Liver (tissue), 9 donors: ENCODE measurements around the gene LDB3. TPM values are rescaled to one million over a fixed set of nuclear protein-coding genes. Genes with fewer than 3 reads are reported as not detected.

Experiments
- DNase-seq: peaks from one replicate; pipeline ENCODE4 v3.0.0-alpha.2; 2017; ENCODE audit warnings: low spot score
- H3K27ac ChIP-seq, 2 donors: one replicate each; pipeline ENCODE4 v1.7.0; 2013; ENCODE audit warnings: inconsistent platforms in 2 of 2, low read length in 2 of 2, control low read depth in 1 of 2, low read depth in 1 of 2, mild to moderate bottlenecking in 1 of 2
- H3K27me3 ChIP-seq, 4 donors: one replicate each; pipeline versions ENCODE4 v1.6.1 to v1.7.0; 2013; ENCODE audit warnings: low read length in 3 of 4, inconsistent platforms in 1 of 4, mild to moderate bottlenecking in 1 of 4, moderate library complexity in 1 of 4; ENCODE audit not compliant: control insufficient read depth in 4 of 4, insufficient read depth in 4 of 4
- H3K36me3 ChIP-seq, 4 donors: one replicate each; pipeline versions ENCODE4 v1.6.1 to v1.7.0; 2013; ENCODE audit warnings: low read length in 3 of 4, mild to moderate bottlenecking in 3 of 4, low read depth in 1 of 4, moderate library complexity in 1 of 4; ENCODE audit not compliant: control insufficient read depth in 4 of 4, insufficient read depth in 3 of 4
- H3K4me1 ChIP-seq, 4 donors: one replicate each; pipeline versions ENCODE4 v1.6.1 to v1.7.0; 2013; ENCODE audit warnings: low read length in 3 of 4, mild to moderate bottlenecking in 3 of 4, moderate library complexity in 1 of 4; ENCODE audit not compliant: control insufficient read depth in 4 of 4, insufficient read depth in 4 of 4
- H3K4me3 ChIP-seq, 3 donors: one replicate each; pipeline versions ENCODE4 v1.6.1 to v1.7.0; 2013; ENCODE audit warnings: low read length in 3 of 3, control low read depth in 1 of 3, low read depth in 1 of 3, mild to moderate bottlenecking in 1 of 3
- H3K9ac ChIP-seq, 2 donors: one replicate each; pipeline ENCODE4 v1.7.0; 2013; ENCODE audit warnings: low read length in 2 of 2, mild to moderate bottlenecking in 2 of 2, moderate library complexity in 2 of 2, control low read depth in 1 of 2, low read depth in 1 of 2
- H3K9me3 ChIP-seq, 4 donors: one replicate each; pipeline versions ENCODE4 v1.6.1 to v1.7.0; 2013; ENCODE audit warnings: low read length in 3 of 4; ENCODE audit not compliant: control insufficient read depth in 4 of 4
- ATF3 ChIP-seq: IDR thresholded peaks from 2 replicates; pipeline ENCODE4 v1.6.1; 2016; ENCODE audit warnings: antibody characterized with exemption
- EGR1 ChIP-seq, 2 donors: IDR thresholded peaks; 2 replicates each; pipeline ENCODE4 v1.6.1; 2016 to 2018; ENCODE audit warnings: antibody characterized with exemption in 2 of 2, low read depth in 2 of 2
- FOXA1 ChIP-seq: IDR thresholded peaks from 2 replicates; pipeline ENCODE4 v1.6.1; 2016; ENCODE audit warnings: antibody characterized with exemption
- FOXA2 ChIP-seq: IDR thresholded peaks from 2 replicates; pipeline ENCODE4 v1.6.1; 2016; ENCODE audit warnings: antibody characterized with exemption
- GABPA ChIP-seq, 2 donors: IDR thresholded peaks in 1 of 2; conservative IDR thresholded peaks in 1 of 2; 2 replicates each; pipeline ENCODE4 v1.6.1; 2016; ENCODE audit warnings: antibody characterized with exemption in 2 of 2, mild to moderate bottlenecking in 1 of 2, moderate library complexity in 1 of 2
- HNF4A ChIP-seq, 2 donors: conservative IDR thresholded peaks; 2 replicates each; pipeline ENCODE4 v1.6.1; 2016; ENCODE audit warnings: antibody characterized with exemption in 2 of 2, mild to moderate bottlenecking in 2 of 2
- HNF4G ChIP-seq: IDR thresholded peaks from 2 replicates; pipeline ENCODE4 v1.6.1; 2016; ENCODE audit warnings: antibody characterized with exemption
- JUND ChIP-seq, 2 donors: IDR thresholded peaks; 2 replicates each; pipeline ENCODE4 v1.6.1; 2016; ENCODE audit warnings: antibody characterized with exemption in 2 of 2
- NR2F2 ChIP-seq: IDR thresholded peaks from 2 replicates; pipeline ENCODE4 v1.6.1; 2016; ENCODE audit warnings: antibody characterized with exemption
- RAD21 ChIP-seq, 2 donors: IDR thresholded peaks; 2 replicates each; pipeline ENCODE4 v1.6.1; 2016; ENCODE audit warnings: antibody characterized with exemption in 2 of 2, mild to moderate bottlenecking in 2 of 2
- RXRA ChIP-seq, 2 donors: IDR thresholded peaks; 2 replicates each; pipeline ENCODE4 v1.6.1; 2017 to 2018; ENCODE audit warnings: antibody characterized with exemption in 2 of 2, mild to moderate bottlenecking in 1 of 2
- SP1 ChIP-seq: IDR thresholded peaks from 2 replicates; pipeline ENCODE4 v1.6.1; 2018; ENCODE audit warnings: antibody characterized with exemption, mild to moderate bottlenecking
- TAF1 ChIP-seq: conservative IDR thresholded peaks from 2 replicates; pipeline ENCODE4 v1.6.1; 2016; ENCODE audit warnings: antibody characterized with exemption, mild to moderate bottlenecking
- YY1 ChIP-seq: IDR thresholded peaks from 2 replicates; pipeline ENCODE4 v1.6.1; 2016; ENCODE audit warnings: antibody characterized with exemption, mild to moderate bottlenecking
- WGBS: extraction: QIAGEN DNeasy Blood & Tissue Kit; methylation state at CpG from one replicate; pipeline ENCODE4 v1.1.7; 2013; 5-methylcytosine and 5-hydroxymethylcytosine counted together
- polyA plus RNA-seq, 2 donors: library from polyadenylated mRNA; stranded (reverse) in 1 of 2; unstranded in 1 of 2; fragments of 200-250 nt in 1 of 2; fragments of >200 nt in 1 of 2; fragmentation: Nextera tagmentation in 1 of 2; extraction: Ambion mirVana in 1 of 2; gene quantifications; one replicate each; pipeline versions ENCODE4 v1.2.1 to v1.2.3, GENCODE V29; 2013 to 2015
- total RNA-seq, 2 donors: library from RNA; depleted of rRNA; stranded (reverse); fragments of >200 nt; gene quantifications; one replicate each; pipeline ENCODE4 v1.2.3, GENCODE V29; 2014
- TF ChIP-seq, protein P1 (sequence below): IDR thresholded peaks from 2 replicates; pipeline ENCODE4 v1.6.1; 2016; ENCODE audit warnings: antibody characterized with exemption, mild to moderate bottlenecking
- TF ChIP-seq, protein P2 (sequence below): fragments of 150-350 bp; IDR thresholded peaks from 2 replicates; pipeline ENCODE4 v1.5.1; 2017; ENCODE audit warnings: improper control_type of control experiment, low read depth, low read length; ENCODE audit not compliant: missing input control
- TF ChIP-seq, protein P3 (sequence below): IDR thresholded peaks from 2 replicates; pipeline ENCODE4 v1.6.1; 2016; ENCODE audit warnings: antibody characterized with exemption
- TF ChIP-seq, protein P4 (sequence below): IDR thresholded peaks from 2 replicates; pipeline ENCODE4 v1.6.1; 2016; ENCODE audit warnings: antibody characterized with exemption
- donor health status: healthy.
- donor health status: healthy.
- donor health status: healthy.
- donor health status: healthy.
- donor health status: healthy.

Gene LDB3
- total and polyA plus RNA-seq, 4 donors, result 0.09 to 0.42 (median 0.15) TPM; not detected in 1

DNA sequence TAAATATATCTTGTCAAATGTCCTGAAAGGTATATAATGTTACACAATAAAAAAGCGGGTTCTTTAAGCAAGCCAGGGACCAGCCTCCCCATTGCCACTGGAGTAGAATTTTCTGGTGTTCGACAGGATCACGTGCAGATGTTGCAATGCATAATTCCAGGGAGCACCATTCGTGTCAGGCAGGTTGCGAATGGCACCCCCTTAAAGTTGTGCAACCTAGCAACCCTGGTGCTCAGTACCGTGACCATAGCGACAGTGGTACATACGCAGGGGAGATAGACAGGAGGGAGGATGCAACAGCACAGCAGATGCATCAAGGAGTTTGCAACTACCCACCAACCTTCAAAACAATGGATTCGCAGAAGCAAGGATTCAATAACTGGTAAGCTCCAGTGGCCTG is 81.5 kb downstream of the LDB3 start:
- 93% methylated on average over 9 of the region's 9 CpGs for WGBS
- Histone ChIP-seq H3K9me3 (no peaks in the 10 kb centered on the region), H3K27ac (no peak overlapping the region), H3K4me3 (no peak overlapping the region), H3K36me3 (no peaks in the 10 kb centered on the region), H3K27me3 (no peaks in the 10 kb centered on the region), H3K4me1 (peaks cover 0 to 2% (median 0%) of the 10 kb centered on the region in 4 donors), H3K9ac (no peak overlapping the region)
- TF ChIP-seq HNF4A (conservative IDR thresholded peaks at IDR 0.05) (no peak), ATF3 (no peak), JUND (IDR thresholded peaks at IDR 0.05) (no peak), RXRA (IDR thresholded peaks at IDR 0.05) (no peak), RAD21 (IDR thresholded peaks at IDR 0.05) (no peak), FOXA2 (no peak), TAF1 (no peak)
- TF ChIP-seq, protein P1, sequence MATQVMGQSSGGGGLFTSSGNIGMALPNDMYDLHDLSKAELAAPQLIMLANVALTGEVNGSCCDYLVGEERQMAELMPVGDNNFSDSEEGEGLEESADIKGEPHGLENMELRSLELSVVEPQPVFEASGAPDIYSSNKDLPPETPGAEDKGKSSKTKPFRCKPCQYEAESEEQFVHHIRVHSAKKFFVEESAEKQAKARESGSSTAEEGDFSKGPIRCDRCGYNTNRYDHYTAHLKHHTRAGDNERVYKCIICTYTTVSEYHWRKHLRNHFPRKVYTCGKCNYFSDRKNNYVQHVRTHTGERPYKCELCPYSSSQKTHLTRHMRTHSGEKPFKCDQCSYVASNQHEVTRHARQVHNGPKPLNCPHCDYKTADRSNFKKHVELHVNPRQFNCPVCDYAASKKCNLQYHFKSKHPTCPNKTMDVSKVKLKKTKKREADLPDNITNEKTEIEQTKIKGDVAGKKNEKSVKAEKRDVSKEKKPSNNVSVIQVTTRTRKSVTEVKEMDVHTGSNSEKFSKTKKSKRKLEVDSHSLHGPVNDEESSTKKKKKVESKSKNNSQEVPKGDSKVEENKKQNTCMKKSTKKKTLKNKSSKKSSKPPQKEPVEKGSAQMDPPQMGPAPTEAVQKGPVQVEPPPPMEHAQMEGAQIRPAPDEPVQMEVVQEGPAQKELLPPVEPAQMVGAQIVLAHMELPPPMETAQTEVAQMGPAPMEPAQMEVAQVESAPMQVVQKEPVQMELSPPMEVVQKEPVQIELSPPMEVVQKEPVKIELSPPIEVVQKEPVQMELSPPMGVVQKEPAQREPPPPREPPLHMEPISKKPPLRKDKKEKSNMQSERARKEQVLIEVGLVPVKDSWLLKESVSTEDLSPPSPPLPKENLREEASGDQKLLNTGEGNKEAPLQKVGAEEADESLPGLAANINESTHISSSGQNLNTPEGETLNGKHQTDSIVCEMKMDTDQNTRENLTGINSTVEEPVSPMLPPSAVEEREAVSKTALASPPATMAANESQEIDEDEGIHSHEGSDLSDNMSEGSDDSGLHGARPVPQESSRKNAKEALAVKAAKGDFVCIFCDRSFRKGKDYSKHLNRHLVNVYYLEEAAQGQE, result no peak
- TF ChIP-seq, protein P2, sequence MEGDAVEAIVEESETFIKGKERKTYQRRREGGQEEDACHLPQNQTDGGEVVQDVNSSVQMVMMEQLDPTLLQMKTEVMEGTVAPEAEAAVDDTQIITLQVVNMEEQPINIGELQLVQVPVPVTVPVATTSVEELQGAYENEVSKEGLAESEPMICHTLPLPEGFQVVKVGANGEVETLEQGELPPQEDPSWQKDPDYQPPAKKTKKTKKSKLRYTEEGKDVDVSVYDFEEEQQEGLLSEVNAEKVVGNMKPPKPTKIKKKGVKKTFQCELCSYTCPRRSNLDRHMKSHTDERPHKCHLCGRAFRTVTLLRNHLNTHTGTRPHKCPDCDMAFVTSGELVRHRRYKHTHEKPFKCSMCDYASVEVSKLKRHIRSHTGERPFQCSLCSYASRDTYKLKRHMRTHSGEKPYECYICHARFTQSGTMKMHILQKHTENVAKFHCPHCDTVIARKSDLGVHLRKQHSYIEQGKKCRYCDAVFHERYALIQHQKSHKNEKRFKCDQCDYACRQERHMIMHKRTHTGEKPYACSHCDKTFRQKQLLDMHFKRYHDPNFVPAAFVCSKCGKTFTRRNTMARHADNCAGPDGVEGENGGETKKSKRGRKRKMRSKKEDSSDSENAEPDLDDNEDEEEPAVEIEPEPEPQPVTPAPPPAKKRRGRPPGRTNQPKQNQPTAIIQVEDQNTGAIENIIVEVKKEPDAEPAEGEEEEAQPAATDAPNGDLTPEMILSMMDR, result no peak
- TF ChIP-seq, protein P3, sequence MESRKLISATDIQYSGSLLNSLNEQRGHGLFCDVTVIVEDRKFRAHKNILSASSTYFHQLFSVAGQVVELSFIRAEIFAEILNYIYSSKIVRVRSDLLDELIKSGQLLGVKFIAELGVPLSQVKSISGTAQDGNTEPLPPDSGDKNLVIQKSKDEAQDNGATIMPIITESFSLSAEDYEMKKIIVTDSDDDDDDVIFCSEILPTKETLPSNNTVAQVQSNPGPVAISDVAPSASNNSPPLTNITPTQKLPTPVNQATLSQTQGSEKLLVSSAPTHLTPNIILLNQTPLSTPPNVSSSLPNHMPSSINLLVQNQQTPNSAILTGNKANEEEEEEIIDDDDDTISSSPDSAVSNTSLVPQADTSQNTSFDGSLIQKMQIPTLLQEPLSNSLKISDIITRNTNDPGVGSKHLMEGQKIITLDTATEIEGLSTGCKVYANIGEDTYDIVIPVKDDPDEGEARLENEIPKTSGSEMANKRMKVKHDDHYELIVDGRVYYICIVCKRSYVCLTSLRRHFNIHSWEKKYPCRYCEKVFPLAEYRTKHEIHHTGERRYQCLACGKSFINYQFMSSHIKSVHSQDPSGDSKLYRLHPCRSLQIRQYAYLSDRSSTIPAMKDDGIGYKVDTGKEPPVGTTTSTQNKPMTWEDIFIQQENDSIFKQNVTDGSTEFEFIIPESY, result no peak
- DNase-seq, result no peak

GRCh38 chr10:86751477-86751876 is 83.2 kb downstream of the LDB3 start:
- Histone ChIP-seq H3K27me3 (peaks cover 0 to 3% (median 0%) of the 10 kb centered on the region in 4 donors), H3K4me1 (peaks cover 0 to 8% (median 1%) of the 10 kb centered on the region in 4 donors), H3K9me3 (no peaks in the 10 kb centered on the region), H3K9ac (no peak overlapping the region), H3K36me3 (no peaks in the 10 kb centered on the region), H3K27ac (no peak overlapping the region), H3K4me3 (no peak overlapping the region)
- DNase-seq, result no peak
- 98% methylated on average over 17 of the region's 17 CpGs for WGBS
- no peak for TF ChIP-seq GABPA (IDR thresholded peaks at IDR 0.05 in 1 of 2, conservative IDR thresholded peaks at IDR 0.05 in 1 of 2)
- TF ChIP-seq FOXA1, result no peak
- no peak for TF ChIP-seq FOXA2
- TF ChIP-seq, protein P3, result no peak
- no peak for TF ChIP-seq RXRA (IDR thresholded peaks at IDR 0.05)
- TF ChIP-seq HNF4G, result no peak
- TF ChIP-seq NR2F2, result no peak
- no peak for TF ChIP-seq EGR1 (IDR thresholded peaks at IDR 0.05; ENCODE audit: low read depth in 2 of 2)
- TF ChIP-seq TAF1, result no peak
- TF ChIP-seq SP1, result no peak
- TF ChIP-seq, protein P4, sequence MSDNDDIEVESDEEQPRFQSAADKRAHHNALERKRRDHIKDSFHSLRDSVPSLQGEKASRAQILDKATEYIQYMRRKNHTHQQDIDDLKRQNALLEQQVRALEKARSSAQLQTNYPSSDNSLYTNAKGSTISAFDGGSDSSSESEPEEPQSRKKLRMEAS, result no peak
- TF ChIP-seq, protein P1, result no peak
- no peak for TF ChIP-seq HNF4A (conservative IDR thresholded peaks at IDR 0.05)
- no peak for TF ChIP-seq RAD21 (IDR thresholded peaks at IDR 0.05)
- no peak for TF ChIP-seq JUND (IDR thresholded peaks at IDR 0.05)
- no peak for TF ChIP-seq YY1
- no peak for TF ChIP-seq ATF3
